LoVo (cell line): ENCODE data around the gene RNF187.
"Not testable (repeated sequence)": the region's sequence is repeated elsewhere in the genome, so short reads cannot be mapped to it uniquely, and the experiment has no call there.

Experiments used
- DNase-seq: peaks from one replicate; pipeline ENCODE4 v3.0.0-alpha.2; 2016; ENCODE audit warnings: low spot score

RNF187 gene

GRCh38 chr1:228488818-228489674 is 1.9 kb downstream of the RNF187 start:
- DNase-seq = no peak

- DNase-seq = peak; percentile 72
Measured at GRCh38 chr1:228490120-228491078, 3.2 kb downstream of the RNF187 start.

GRCh38 chr1:228493141-228494043 is 6.2 kb downstream of the RNF187 start:
- no peak for DNase-seq

GRCh38 chr1:228494044-228494353 is 6.8 kb downstream of the RNF187 start:
- no peak for DNase-seq

GRCh38 chr1:228494391-228494790 is 7.2 kb downstream of the RNF187 start:
- DNase-seq = no peak

- no peak for DNase-seq
Measured at GRCh38 chr1:228494970-228495853, 8.0 kb downstream of the RNF187 start.

GRCh38 chr1:228496084-228496483 is 8.9 kb downstream of the RNF187 start:
- DNase-seq = no peak

GRCh38 chr1:228496494-228496893 is 9.3 kb downstream of the RNF187 start:
- DNase-seq = no peak

- no peak for DNase-seq
Measured at GRCh38 chr1:228497206-228497605, 10.0 kb downstream of the RNF187 start.

- no peak for DNase-seq
Measured at GRCh38 chr1:228497817-228498216, 10.6 kb downstream of the RNF187 start.

GRCh38 chr1:228500143-228500734 is 13.1 kb downstream of the RNF187 start:
- no peak for DNase-seq

- peak; percentile 83 for DNase-seq
Measured at GRCh38 chr1:228500901-228501871, 14.0 kb downstream of the RNF187 start.

- no peak for DNase-seq
Measured at GRCh38 chr1:228502522-228502921, 15.3 kb downstream of the RNF187 start.

GRCh38 chr1:228505944-228506343 is 18.8 kb downstream of the RNF187 start:
- not testable (repeated sequence) for DNase-seq

GRCh38 chr1:228507961-228508652 is 20.9 kb downstream of the RNF187 start:
- DNase-seq = no peak

- DNase-seq = no peak
Measured at GRCh38 chr1:228508840-228509415, 21.7 kb downstream of the RNF187 start.

- no peak for DNase-seq
Measured at GRCh38 chr1:228510101-228510802, 23.1 kb downstream of the RNF187 start.
